Stimulated activated naive CD4-positive, alpha-beta T cell treated with Interleukin-2 at 50 U/mL for 16 hours (primary cell): ENCODE results near the gene CEP131.

ENCODE experiments used
- DNase-seq: peaks from one replicate; lab custom pipeline; 2025; lab: John Stamatoyannopoulos, UW

Gene CEP131

DNA sequence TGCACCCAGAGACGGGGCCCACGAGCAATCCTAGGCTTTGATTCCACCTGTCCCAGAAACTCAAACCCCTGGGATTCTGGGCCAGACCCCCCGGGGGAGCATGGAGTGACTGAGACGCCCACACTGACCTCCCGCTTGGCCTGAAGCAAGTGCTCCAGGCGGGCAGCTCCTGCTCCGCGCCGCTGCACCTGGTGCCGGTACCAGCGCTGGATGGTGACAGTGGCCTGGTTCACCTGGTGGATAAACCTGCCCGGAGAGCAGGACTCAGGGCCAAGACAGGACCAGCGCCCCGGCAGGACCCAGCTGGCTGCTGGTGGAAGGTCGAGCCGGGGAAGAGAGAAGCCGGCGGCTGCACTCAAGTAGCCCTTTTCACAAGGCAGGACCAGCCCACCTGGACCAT, 22.6 kb downstream of the CEP131 start:
- no peak for DNase-seq

DNA sequence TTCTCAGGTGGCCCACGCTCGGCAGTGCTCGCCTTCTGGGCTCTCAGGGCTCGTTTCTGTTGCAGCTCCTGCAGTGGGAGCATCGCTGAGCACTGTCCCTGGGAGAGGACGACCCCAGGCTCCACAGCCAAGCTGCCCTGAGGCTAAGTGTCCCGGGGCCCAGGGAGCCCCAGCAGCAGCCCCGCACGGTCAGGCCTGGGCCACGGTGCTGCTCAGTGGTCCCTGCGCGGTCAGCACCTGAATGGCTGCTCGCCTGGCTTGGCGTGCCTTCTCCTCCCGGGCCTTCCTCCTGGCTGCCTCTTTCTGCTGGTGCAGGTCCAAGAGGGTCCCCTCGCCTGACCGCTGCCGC, 23.3 kb downstream of the CEP131 start:
- no peak for DNase-seq

DNA sequence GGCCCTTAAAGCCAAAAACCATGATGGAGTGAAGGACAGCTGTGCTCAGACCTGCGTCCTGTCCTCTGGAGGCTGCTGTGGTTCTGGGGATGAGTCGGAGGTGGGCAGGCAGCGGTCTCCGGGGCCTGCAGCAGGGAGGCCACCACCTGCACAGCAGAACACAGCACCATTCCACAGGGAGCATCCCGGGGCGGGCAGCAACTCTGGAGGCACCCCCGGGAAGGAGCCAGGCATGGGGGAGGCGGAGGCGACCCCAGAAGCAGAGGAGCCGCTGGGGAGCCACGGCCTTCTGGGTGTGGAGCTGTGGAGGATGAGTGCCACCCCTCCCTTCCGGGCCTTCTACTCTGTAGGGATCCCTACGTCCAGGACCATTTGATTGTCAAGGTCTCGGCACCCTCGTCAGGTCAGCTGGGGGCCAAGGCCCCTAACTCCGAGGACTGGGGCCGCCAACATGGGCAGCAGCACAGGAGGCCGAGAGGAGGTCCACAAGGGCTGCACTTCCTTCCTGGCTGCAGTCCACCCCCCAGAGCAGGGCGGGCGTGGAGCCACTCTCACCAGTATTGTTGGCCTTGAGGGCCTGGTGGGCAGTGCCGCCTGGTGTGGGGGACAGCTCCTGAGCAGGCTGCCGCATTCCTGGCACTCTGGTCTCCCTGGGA, 23.8 kb downstream of the CEP131 start:
- no peak for DNase-seq

DNA sequence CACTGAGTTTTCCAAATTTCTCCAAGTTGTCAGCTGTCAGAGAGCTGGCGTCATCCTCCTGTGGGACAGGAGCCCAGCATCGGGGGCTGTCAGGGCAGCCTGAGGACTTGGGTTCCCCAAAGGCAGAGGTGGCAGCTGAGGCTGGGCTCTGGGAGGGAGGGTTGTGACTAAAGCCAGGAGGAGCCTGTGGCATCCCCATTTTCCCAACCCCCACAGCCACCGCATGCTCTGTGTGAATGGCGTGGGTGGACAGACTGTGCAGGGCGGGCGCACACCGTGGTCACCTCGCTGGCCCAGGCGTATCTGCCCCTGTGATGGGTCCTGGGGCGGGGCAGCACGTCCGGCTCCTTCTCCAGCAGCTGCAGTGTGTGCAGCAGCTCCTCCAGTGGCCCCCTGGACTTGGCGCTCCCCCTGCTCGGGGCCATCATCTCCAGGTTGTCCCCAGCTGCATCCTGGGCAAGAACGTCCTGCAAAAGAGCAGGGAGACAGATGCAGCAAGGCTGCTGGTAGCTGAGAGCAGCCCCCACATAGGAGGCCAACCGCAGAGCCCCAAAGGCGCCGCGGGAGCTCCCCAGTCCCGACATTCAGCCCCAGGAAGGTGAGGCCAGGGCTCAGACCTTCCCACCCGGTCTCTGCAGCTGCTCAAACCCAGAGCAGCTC, 24.8 kb downstream of the CEP131 start:
- no peak for DNase-seq

DNA sequence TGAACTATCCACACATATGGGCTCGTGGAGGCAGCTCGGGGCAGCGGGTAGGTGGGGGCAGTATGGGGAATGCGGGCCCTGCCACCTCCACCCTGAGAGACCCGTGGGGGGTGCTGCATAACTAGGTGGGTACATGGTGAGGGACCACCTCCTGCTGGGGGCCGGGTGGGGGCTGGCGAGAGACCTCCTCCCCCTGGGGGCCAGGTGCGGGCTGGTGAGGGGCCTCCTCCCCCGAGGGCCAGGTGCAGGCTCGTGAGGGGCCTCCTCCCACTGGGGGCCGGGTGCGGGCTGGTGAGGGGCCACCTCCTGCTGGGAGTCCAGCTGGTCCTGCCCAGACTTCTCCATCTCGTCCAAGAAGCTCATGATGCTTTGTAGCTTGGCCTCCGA, 25.4 kb downstream of the CEP131 start:
- DNase-seq: no peak

DNA sequence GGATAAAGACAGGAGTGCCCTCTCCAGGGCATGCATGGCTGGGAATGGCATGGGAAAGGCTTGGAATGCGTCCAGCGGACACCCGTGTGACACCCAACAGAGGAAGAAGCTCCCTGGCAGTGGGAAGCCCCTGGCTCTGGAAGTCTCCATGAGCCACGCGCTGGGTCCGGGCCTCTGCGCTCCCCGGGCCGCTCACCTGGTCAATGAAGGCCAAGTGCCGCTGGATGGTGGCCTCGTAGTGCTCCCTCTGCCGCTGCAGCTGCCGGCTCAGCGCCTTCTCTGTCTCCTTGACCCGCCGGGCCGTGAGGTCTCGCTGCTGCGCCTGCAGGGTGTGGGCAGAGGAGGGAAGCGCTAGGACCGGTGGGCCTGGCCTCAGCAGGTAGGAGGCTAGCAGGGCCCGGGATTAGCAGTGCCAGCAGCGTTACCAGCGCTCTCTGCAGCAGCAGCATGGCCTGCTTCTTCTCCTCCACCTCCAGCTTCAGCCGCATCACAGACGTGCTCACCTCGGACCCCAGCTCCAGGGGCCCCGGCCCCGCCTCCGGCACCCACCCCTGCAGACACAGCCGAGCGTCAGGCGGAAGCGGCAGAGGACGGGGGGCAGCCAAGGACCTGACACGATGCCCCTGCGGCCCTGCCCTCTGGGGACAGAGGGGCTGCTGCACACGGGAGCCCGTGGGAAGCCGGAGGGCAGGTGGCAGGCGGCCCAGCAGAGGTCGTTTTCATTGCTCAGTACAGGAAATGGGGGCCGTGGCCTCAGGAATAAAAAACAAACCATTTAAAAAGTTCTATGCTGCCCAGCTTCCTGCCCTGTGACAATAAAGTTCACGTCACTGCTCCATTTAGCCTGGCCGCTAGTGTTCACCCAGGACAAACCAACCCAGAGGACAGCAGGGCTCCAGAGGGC, 26.0 kb downstream of the CEP131 start:
- DNase-seq: no peak

DNA sequence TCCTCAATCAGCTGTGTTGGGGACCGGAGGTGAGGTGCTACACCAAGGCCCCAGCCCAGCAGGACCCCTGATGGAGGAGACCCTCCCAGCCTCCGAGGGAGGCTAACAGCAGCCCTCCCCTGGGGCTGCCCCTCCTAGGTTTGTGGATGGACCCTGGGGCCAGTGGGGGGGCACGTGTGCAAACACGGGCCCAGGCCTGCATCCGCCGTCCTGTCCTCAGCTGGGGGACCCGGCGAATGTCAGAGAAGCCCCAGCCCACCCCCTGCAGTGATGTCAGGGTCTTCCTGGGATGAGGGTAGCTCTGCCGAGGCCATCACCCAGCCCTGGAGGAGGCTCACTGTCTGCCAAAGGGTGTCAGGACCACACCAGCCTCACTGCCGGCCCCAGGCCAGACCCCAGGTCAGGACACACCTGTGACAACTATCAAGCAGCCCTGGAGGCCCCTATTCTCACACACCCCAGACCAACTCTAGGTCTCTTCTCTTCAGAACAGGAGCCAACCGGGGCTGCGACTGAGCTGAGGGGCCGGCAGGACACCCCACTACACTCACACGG, 26.7 kb downstream of the CEP131 start:
- no peak for DNase-seq

DNA sequence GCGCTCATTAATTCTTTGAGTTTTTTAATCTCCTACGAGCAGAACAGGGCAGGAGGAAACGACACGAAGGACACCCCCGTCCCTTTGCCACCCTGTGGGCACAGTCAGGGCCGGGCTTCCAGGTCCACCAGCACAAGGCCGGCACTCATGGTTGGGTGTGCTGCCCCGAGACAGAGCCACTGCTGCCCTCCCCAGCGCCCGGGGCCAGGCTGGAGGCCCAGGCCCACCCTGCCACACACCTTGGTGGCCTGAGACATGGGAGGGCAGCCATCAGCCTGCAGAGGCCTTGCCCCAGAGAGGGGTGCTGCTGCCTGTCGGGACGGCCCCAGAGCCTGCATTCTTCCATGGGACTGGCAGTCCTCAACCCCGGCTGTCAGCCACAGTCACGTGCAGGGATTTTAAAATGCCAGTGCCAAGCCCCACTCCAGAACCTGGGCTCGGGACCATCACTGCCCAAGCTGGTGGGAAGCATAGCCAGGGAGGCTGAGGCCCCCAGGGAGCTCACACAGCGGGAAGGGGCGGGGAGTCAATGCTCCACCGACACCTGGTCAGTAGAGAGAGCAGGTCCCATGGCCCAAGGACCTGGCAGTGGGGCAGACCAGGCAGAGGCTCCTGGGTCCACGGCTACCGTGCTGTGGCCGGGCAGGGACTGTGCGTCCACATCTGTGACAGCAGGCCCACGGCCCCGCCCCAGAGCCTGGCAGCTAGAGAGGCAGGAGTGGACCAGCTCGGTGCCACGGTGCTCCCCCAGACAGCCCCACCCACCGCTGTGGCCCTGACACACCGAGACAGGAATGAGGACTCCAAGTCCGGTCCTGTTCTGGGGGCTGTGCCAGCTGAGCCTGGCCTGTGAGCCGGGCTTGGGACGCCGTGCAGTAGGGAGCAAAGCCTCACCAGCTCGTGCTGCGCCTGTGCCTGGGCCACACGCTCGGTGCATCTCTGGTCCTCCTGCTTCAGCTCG, 27.5 kb downstream of the CEP131 start:
- no peak for DNase-seq

DNA sequence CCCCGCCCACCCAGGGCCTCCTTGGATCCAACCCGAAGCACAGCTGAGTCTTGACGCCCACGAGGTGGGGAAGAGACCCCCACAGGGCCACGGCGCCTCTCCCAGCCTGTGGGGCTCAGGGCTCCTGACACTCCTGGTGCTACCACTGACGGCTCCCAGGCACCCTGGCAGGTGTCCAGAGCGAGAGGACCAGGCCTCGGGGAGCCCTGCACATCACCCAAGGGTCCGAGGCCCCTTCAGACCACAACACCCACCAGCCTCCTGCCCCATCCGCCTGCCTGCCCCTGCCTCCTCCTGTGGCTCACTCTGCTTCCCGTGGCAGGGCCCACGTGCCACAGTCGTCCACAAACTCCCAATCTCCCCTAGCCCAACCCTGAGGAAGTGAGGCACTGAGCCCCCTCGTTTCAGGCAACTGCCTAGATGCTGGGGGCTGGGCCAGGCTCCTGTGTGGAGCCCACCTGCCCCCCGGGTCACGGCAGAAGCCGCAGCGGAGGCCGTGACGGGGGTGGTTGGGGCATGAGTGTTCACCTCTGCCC, 28.5 kb downstream of the CEP131 start:
- no peak for DNase-seq

DNA sequence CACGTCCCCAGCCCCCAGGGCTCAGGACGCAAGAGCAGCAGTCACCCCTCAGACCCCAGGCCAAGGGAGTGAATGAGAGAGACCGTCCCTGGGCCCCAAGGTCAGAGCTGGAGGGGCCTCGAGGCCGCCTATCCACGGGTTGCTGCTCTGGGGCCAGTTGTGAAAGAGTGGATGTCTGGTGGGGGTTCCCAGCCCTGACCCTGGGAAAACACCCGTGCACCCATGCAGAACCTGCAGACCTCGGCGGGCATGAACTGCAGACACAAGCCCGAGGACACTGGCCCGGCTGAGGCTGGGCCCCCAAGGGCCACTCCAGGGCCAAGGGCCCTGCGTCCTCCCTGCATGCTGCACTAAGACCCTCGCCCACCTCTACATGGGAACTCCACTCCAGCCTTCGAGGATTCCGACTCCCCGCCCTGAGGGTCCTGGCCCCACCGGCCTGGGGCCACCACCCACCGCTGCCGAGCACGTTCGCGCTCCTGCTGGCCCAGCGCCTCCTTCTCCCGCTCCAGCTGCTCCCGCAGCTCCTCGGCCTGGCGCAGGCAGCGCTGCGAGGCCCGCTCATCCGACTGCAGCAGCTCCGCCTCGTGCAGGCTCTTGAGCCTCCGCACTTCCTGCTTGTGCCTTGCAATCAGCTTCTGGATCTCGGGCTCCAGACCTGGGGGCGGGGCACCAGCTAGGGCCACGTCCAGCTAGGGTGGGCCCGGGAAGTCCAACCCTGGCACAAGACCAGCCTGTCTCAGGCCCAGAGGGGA, 29.1 kb downstream of the CEP131 start:
- no peak for DNase-seq

DNA sequence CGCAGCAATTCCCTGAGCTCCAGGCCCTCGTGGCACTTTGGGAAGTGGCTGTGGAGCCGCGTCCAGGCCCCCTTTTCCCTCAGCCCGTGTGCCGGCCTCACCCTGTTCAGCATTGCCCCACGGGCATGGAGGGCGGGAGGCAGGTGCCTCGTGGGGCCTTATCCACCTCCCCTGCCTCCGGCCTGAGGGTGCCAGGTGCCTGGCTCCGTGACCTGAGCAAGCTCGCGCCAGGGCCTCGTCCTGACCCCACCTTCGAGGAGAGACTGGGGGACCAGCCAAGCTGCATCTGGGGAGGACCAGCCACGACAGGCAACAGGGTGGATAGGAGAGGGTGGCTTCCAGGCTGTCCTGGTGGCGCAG, 29.7 kb downstream of the CEP131 start:
- DNase-seq: no peak

DNA sequence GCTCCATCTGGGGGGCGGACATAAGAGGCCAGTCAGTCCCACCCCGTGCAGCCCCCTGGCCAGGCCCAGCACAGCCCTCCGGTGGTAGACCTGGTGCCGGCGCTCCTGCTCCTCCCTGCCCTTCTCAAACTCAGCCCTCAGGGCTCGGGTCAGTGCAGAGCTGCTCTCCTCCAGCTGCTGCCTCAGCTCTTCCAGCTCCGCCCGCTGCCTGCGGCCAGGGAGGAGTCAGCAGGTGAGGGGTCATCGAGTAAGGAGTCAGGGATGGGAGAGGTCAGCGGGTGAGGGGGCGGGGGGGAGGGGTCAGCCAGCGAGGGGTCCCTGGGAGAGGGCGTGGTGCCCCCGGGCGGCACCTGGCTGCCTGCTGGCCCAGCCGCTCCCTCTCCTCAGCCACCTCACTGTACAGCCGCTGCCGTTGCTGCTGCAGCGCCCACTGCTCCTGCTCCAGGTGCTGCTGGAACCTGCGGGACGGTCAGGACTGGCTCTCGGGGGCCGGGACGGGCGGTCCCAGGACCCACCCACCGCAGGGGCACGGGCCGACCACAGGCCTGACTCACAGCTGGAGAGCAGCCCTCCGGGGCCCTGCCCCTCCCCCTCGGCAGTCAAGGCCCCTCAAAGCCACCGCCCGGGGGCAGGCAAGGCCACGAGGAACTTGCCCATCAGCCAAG, 30.2 kb downstream of the CEP131 start:
- no peak for DNase-seq

DNA sequence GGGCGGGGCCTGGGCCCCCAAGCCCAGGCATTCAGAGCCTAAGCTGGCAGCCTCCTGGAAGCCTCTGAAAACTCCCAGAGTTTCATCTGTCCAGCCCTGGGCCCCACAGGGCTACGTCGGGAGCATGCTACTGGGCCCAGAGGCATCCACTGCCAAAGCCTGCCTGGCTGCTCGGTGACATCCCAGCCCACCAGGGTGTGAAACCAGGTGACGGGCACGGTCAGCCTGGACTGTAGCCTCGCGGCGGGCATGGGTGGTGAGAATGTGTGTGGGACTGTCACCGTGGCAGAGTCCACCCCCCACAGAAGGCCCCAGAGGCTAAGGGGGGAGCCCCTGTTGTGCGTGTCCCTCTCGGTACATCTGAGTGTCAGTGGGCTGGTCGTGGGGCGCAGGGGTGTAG, 31.1 kb downstream of the CEP131 start:
- DNase-seq: no peak

DNA sequence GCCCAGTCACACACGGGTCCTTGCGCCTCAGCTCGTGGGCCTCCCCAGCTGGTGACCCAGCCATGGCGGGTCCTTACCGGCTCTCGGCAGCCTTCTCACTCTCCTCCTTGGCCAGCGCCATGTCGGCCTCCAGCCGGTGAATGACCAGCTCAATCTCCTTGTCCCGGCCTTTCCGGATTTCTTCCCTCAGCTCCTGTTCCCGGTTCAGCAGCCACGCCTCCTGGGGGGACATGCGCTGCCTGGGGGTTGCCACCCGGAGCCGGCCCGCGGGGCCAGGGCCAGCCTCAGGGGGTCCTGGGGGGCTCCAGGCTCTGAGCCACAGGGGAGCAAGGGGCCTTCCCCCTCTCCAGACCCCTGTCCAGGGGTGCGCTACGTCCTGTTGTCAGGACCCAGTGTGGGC, 31.6 kb downstream of the CEP131 start:
- no peak for DNase-seq

DNA sequence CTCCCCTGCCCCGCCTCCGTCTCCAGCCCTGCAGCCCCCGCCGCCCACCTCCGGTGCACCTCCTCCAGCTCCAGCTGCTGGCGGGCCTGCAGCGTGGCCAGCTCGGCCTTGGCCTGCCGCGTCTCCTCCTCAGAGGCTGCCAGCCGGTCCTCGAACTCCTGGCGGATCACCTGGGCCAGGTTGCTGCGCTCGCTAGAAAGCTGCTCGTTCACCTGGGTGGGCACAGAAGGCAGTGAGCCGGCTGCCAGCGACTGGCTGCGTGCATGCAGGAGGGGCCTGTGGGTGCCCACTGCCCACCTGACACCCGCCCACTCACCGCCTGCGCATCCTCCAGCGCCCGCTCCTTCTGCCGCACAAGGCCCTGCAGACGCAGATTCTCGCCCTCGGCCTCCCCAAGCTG, 32.2 kb downstream of the CEP131 start:
- DNase-seq: no peak

DNA sequence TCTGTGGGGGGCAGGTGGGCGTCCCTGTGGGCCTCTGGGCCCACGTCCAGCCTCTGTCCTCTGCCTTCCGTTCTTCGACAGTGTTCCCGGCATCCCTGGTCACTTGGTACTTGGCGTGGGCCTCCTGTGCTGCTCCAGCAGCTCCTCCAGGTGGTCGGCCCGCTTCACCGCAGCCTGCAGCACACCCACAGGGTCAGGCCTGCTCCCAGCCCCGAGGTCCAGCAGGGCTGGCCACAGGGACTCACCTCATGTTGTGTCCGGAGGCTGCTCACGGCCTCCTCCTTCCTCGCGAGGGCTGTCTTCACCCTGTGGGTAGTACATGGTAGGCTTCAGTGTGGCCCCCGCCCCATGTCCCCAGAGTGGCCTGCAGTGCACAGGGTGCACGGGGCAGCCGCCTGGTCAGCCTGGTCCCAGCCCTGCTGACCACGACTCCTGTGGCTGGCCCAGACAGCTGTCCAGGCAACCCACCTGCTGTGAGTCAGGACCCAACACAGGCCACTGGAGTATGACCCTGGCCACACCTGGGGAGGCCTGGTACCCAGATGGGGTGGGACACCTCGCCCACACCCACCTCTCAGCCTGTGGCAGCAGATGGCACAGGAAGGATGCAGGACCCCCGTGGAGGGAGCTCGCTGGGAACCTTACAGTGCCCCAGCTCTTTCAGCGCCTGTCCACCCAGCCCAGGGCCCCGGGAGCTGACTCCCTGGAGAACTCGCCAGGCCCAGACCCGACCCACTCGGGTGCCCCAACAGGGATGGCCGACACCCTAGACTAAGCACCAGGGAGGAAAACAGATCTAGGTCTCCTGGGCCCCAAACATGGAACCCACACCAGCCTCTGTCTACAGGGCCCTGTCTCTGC, 32.9 kb downstream of the CEP131 start:
- DNase-seq: no peak

DNA sequence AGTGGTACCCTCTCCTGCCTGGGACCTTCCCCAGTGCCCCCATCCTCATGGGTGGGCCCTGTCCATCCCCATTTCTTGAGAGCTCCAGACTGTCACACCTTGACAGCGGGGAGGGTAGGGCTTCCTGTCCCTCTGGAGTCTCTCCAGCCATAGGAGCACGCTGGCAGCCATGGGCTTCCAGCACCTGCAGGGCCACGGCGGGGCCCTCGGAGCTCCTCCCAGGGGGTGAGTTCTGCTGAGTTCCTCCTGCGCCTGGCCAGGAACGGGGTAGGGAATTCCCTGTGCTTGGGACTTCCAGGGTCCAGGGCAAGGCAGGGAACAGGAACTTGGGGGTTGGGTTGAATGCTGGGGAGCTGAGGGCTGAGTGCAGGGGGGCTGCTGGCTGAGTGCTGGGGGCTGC, 33.7 kb downstream of the CEP131 start:
- DNase-seq: no peak

DNA sequence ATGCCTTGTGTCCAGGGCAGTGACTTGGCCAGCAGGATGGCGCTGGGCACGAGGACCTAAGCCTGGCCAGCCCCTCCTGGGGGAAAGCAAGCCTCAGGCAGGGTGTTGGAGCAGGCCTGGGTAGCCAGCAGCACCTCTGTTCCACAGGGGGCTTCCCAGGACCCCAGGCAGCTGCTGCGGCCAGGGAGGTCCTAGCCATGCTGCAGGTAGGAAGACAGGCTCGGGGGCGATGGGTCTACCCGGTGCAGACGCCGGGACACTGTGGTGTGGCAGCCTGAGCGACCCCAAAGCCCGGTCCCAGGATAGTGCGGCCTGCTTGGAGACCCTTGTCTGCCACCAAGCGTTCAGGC, 34.3 kb downstream of the CEP131 start:
- no peak for DNase-seq
